Measurements from ENCODE around the gene WFS1.
A peak's percentile ranks its signal among the peaks of the same experiment; 100 is the strongest.

The WFS1 gene

GRCh38 chr4:6334203-6334887 is 64.7 kb downstream of the WFS1 start:
- DNase-seq = no peak

DNA sequence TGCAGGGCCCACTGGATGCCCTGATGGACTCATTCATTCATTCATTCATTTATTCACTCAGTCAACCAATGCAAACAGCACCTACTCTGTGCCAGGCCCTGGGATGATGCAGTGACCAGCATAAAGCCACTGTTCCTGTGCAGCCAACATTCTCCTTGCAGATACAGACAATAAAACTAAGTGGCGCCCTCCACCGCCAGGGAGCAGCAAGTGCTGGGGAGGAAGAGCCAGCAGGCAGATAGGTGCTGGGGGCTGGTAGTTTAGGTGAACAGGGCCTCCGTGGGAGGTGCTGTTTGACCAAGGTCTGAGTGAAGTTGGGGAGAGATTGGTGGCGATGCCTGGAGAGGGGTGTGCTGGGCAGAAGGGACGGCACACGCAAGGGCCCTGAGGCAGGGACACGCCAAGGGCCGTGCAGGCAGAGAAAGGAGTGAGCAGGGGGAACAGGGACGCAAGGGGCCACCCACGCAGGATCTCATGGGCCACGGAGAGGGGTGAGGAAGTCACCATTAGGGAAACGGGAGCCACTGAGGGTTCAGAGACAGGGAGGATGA is 65.5 kb downstream of the WFS1 start:
- no peak for DNase-seq

GRCh38 chr4:6336166-6336565 is 66.5 kb downstream of the WFS1 start:
- DNase-seq = no peak

DNA sequence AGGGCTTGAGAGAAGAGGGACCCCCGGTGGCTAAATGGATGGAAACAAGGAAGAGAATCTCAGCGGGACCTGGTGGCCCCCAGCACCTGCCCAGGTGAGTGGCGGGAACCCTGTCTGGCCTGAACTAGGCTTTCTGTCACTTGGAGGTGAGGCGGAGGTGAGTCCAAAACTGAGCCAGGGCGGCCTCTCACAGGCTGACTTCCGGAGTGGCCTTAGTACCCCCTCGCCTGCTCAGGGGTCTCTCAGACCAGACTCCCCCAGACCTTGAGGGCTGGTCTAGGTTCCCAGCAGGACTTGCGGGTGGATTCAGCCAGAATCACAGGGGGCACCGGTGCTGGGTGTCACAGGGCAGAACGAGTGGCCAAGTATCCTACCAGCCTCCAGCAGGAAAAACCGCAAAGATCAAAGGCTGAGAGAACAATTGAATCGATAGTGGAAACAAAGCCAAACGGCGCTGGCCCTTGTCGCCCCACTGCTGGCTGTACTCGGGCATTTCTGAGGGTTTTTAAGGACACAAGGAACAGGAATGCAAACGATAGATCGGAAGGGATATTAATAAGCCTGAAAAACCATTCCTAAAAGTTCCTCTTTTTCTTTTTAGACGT is 67.8 kb downstream of the WFS1 start:
- DNase-seq = no peak

- DNase-seq = no peak
These were observed 68.7 kb downstream of the WFS1 start for GRCh38 chr4:6338175-6338950.

DNA sequence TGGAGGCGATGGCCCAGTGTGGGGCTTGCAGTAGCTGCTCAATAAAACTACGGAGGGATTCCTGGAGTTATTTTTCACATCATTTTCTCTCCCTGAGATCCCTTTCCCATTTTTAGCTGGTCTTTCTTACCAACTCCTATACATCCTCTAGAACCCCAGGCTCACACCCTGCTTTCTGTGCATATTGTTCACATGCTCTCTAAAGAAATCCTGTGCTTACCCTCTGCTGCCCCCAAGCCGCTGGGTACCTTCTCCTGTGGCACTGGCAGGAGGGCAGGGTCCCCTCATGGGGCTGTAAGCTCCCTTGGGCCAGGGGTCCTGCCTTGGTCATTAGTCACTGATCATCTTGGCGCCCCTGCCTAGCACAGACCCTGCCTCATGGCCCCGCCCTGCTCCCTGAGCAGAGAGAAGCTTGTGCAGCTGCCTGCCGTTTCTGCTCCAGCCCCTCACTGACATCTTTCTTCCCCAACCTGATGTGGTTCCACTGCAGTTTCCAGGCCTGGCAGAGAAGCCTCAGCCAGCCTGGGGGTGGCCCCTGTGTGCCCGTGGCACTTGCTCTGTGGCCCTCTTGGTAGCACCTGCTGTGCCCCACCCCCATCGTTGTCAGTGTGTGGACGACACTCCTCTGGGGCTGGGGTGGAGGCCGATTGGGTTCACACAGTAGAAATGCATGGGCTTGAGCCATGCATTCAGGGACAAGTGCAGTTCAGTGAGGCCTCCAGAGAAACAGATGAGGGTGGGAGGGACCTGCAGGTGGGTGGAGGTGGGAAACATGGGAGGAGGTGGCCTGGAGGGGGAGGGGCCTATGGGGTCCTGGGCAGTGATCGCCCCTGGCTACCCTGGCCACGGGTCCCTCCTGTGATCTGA is 69.5 kb downstream of the WFS1 start:
- no peak for DNase-seq

GRCh38 chr4:6339818-6340445 is 70.3 kb downstream of the WFS1 start:
- no peak for DNase-seq

GRCh38 chr4:6340446-6341015 is 70.9 kb downstream of the WFS1 start:
- DNase-seq = no peak

- peak in 1 of 56 donors; percentile 42 for DNase-seq
These were observed 72.0 kb downstream of the WFS1 start for GRCh38 chr4:6341696-6342095.

- DNase-seq = peak in 37 of 56 donors; percentile 9 to 85 (median 53)
These were observed 73.1 kb downstream of the WFS1 start for GRCh38 chr4:6342530-6343293.

GRCh38 chr4:6343939-6344408 is 74.3 kb downstream of the WFS1 start:
- peak in 6 of 56 donors; percentile 15 to 63 (median 29) for DNase-seq

DNA sequence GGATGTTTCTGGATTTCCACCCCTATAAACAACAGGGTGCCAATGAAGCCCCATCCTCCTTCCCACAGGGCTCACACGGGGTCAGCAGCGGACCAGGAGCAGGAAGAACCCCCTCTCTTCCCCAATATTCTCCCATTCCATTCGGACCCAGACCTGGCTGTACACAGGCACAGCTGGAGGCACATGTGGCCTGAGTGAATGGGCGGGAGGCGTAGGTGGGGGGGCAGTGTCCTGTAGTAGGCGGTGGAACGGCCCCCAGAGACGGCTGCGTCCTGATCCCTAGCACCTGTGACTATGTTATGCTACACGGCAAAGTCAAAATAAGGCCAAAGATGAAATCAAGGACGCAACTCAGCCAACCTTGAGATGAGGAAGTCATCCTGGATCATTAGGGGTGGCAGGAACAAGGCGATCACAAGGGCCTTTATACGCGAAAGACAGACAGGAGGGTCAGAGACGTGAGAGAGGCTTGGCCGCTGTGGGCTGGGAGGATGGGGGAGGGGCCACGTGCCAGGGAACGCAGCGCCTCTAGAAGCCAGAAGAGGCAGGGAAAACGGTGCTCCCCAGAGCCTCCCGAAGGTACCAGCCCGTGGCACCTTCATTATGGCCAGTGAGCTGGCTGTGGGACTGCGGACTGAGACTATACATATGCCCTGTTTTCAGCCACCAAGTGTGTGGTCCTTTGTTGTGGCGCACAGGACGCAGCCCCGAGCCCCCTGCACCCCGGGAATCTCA is 75.6 kb downstream of the WFS1 start:
- no peak for DNase-seq

- DNase-seq = no peak
These were observed 76.2 kb downstream of the WFS1 start for GRCh38 chr4:6345866-6346265.

DNA sequence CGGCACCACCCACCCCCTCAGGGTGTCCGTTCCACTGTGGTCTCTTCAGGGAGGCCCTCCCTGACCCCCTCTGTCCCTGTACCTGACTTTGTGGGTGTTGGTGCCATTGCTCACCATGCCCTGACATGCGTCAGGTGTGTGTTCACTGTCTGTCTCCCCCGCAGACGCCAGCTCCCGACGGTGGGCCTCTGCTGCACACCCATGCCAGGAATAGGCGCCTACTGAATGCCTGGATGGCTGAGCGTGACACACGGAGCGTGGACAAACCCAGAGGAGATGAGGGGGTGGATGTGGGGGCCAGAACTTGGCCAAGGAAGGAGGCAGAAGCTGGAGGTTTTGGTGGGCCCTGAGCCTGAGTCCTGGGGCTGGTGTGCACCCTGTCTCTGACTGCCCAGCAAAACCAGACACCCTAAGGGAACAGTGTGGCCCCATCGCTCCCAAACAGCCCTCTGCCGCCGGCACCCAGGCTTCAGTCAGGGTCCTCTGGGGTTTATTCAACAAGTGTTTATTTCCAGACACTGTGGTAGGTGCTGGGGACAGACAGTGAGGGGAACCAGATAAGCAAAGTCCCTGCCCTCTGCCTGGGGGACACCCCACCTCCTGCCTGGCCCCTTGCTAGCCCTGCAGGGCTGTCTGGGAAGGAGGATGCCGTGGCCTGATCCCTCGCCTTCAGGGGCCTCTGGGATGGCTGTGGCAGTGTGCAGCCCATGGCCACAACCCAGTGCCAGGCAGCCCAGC is 76.9 kb downstream of the WFS1 start:
- no peak for DNase-seq

GRCh38 chr4:6347511-6348045 is 77.9 kb downstream of the WFS1 start:
- no peak for DNase-seq

DNA sequence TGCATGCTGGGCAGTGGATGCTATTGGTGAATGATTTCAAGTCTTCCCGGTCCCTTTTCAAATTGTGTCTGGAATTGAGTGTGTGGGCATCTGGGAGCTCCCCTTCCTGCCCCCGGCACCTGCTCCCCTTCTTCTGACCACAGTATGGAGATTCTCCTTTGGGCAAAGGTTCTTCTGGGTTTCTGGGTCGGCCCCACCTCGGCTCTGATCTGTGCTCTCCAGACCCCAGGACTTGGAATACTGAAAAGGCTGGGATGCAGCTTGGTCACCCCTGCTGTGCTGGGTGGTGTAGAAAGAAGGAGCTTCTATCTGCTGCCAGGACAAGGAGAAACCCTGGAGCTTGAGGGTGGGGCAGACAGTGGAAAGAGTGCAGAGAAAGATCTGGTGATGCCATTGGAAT is 78.8 kb downstream of the WFS1 start:
- DNase-seq = no peak

GRCh38 chr4:6349896-6350603 is 80.4 kb downstream of the WFS1 start:
- DNase-seq = no peak
